ENCODE measurements around the gene CSRP1.
A peak's percentile ranks its signal among the peaks of the same experiment; 100 is the strongest.

The CSRP1 gene

DNA sequence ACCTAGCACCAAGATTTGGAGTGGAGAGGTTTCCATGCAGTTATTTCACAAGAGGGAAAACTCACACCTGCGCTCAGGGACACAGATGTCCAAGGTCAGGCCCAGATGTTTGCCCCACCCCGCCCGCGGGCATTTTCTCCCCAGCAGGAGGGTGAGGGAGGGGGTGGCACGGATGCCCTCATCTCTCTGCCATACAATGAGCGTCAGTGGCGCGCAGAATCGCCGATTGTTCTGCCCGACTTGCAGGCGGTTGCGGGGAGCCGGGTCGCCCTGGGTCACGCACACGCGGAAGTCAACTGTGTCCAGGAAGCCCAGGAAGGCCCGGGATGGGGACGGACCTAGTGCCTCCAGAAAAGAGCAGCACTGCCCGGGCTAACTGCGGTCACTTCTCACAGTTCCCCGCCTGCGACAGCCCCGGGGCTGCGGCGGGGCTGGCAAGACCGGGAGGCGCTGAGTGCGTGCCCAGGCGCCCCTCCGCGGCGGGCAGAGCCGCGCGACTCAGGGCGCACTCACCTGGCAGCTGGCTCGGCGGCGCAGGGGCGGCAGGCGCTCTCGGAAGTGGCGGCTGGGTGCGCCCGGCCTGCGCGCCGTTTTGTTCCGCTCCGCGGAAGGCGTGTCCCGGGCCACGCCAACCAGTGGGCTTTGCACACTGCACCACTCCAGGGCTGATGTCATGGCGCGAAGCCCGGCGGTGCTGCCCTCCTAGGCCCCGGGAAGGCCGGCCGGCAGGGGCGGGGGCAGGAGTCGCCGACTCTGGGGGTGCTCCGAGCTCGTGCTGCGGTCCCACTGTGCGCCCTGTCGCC is at the start of gene CSRP1:
TSS of gene CSRP1 (minus strand) at position 567 of the 803 bp plus-strand sequence. CDS start 10,820 bp downstream, outside the sequence.
- ATAC-seq (ENCODE audit: low read depth): peak; percentile 65
- Histone ChIP-seq H3K9me3 (ENCODE audit: severe bottlenecking) (no peaks in the 10 kb centered on the region), H3K27me3 (ENCODE audit: insufficient read depth, poor library complexity, severe bottlenecking) (no peaks in the 10 kb centered on the region), H3K27ac (ENCODE audit: poor library complexity, severe bottlenecking) (peak within 1 kb of the TSS; percentile 89), H3K36me3 (ENCODE audit: low read depth) (peaks cover 15% of the 10 kb centered on the region), H3K4me1 (ENCODE audit: insufficient read depth, poor library complexity, severe bottlenecking) (peaks cover 41% of the 10 kb centered on the region), H3K4me3 (ENCODE audit: severe bottlenecking) (peak within 1 kb of the TSS; percentile 70)
- DNase-seq (ENCODE audit: low spot score): peak; percentile 81
- TF ChIP-seq, protein P1, sequence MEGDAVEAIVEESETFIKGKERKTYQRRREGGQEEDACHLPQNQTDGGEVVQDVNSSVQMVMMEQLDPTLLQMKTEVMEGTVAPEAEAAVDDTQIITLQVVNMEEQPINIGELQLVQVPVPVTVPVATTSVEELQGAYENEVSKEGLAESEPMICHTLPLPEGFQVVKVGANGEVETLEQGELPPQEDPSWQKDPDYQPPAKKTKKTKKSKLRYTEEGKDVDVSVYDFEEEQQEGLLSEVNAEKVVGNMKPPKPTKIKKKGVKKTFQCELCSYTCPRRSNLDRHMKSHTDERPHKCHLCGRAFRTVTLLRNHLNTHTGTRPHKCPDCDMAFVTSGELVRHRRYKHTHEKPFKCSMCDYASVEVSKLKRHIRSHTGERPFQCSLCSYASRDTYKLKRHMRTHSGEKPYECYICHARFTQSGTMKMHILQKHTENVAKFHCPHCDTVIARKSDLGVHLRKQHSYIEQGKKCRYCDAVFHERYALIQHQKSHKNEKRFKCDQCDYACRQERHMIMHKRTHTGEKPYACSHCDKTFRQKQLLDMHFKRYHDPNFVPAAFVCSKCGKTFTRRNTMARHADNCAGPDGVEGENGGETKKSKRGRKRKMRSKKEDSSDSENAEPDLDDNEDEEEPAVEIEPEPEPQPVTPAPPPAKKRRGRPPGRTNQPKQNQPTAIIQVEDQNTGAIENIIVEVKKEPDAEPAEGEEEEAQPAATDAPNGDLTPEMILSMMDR (IDR thresholded peaks at IDR 0.05; ENCODE audit: poor library complexity, severe bottlenecking): peak; percentile 29

DNA sequence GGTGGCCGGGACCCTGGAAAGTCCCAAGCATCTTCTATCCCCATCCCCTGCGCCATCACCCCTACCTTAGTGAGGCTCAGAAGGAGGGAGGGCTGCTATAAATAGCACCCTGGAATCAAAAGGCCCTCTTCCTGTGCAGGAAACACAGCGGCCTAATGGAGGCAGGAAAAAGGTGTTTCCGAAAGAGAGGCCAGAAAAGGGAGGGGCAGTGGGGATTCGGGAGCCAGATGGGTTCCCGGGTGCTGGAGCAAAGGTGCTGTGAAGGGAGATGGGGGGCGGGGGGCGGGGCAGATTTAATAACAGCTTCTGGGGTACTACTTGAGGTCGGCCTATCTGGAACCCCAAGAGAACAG is 48.6 kb upstream of the CSRP1 start:
- Histone ChIP-seq H3K4me1 (ENCODE audit: insufficient read depth, poor library complexity, severe bottlenecking) (no peaks in the 10 kb centered on the region), H3K9me3 (ENCODE audit: severe bottlenecking) (no peaks in the 10 kb centered on the region), H3K27me3 (ENCODE audit: insufficient read depth, poor library complexity, severe bottlenecking) (no peaks in the 10 kb centered on the region), H3K27ac (ENCODE audit: poor library complexity, severe bottlenecking) (no peak overlapping the region), H3K4me3 (ENCODE audit: severe bottlenecking) (no peak overlapping the region), H3K36me3 (ENCODE audit: low read depth) (no peaks in the 10 kb centered on the region)
- DNase-seq (ENCODE audit: low spot score): no peak
- TF ChIP-seq, protein P1 (IDR thresholded peaks at IDR 0.05; ENCODE audit: poor library complexity, severe bottlenecking): no peak
- no peak for ATAC-seq (ENCODE audit: low read depth)

DNA sequence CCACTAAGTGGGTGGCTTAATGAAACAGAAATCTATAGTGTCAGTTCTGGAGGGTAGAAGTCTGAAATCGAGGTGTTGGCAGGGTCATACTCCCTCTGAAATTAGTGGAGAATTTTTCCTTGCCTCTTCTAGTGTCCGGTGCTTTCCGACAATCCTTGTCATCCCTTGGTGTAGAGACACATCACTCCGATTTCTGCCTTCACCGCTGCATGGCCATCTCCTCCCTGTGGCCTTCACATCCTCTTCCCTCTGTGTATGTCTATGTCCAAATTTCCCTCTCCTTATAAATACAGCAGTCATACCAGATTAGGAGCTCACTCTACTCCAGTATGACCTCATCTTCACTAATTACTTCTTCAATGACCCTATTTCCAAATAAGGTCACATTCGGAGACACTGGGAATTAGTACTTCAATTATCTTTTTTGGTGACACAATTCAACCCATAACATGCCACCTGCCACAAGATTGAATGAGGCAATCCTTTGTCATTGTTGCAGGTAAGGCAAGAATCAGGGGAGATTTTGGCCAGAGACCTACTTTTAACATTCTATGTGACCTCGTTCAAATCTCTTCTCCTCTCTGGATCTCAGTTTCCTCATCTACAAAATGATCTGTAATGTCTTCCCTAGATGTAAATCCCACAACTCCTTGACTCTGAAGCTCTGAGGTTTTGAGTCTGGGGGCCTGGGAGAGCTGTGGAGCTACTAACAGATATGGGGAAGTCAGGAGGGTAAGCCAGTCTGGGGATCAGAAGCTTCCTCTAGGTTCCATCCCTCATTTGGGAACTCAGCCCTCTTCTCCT is 48.1 kb upstream of the CSRP1 start:
- TF ChIP-seq, protein P1 (IDR thresholded peaks at IDR 0.05; ENCODE audit: poor library complexity, severe bottlenecking): no peak
- no peak for DNase-seq (ENCODE audit: low spot score)
- Histone ChIP-seq H3K36me3 (ENCODE audit: low read depth) (no peaks in the 10 kb centered on the region), H3K9me3 (ENCODE audit: severe bottlenecking) (no peaks in the 10 kb centered on the region), H3K27me3 (ENCODE audit: insufficient read depth, poor library complexity, severe bottlenecking) (no peaks in the 10 kb centered on the region), H3K27ac (ENCODE audit: poor library complexity, severe bottlenecking) (no peak overlapping the region), H3K4me1 (ENCODE audit: insufficient read depth, poor library complexity, severe bottlenecking) (no peaks in the 10 kb centered on the region), H3K4me3 (ENCODE audit: severe bottlenecking) (no peak overlapping the region)
- ATAC-seq (ENCODE audit: low read depth): no peak

DNA sequence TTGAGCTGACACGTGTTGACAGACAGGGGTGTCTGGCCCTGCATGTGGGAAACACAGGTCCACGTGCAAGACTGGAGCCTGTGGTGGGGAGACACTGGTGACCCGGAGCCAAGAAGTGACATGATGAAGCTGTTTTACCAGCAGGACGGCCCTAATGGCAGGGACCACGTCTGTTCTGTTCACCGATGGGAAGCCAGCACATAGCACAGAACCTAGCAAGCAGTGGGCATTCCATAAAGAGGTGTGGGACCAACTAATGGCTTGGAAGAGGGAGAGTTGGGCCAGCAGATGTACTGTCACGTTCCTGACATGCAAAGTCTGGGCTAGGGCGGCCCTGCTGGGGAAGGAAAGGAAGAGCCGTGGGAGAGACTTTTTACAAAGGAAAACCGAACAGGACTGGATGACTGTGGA is 47.3 kb upstream of the CSRP1 start:
- DNase-seq (ENCODE audit: low spot score) (no peak), ATAC-seq (ENCODE audit: low read depth) (no peak)
- H3K4me1 ChIP-seq (ENCODE audit: insufficient read depth, poor library complexity, severe bottlenecking): peaks cover 2% of the 10 kb centered on the region
- H3K36me3 ChIP-seq (ENCODE audit: low read depth): no peaks in the 10 kb centered on the region
- H3K27ac ChIP-seq (ENCODE audit: poor library complexity, severe bottlenecking): no peak overlapping the region
- no peaks in the 10 kb centered on the region for H3K27me3 ChIP-seq (ENCODE audit: insufficient read depth, poor library complexity, severe bottlenecking)
- H3K9me3 ChIP-seq (ENCODE audit: severe bottlenecking): no peaks in the 10 kb centered on the region
- H3K4me3 ChIP-seq (ENCODE audit: severe bottlenecking): no peak overlapping the region
- TF ChIP-seq, protein P1 (IDR thresholded peaks at IDR 0.05; ENCODE audit: poor library complexity, severe bottlenecking): no peak
